ENCODE data around the gene GMEB2.

GRCh38 chr20:63618291-63618980 lies 8.5 kb downstream of the GMEB2 start:
- TF ChIP-seq EZH2phosphoT487 (IDR thresholded peaks at IDR 0.05; ENCODE audit: low read length) = no peak
- TF ChIP-seq CTCF (IDR thresholded peaks at IDR 0.05; ENCODE audit: low read length) = no peak
